GM12878 (cell line): ENCODE data around the gene GRM7. TPM values are rescaled to one million over a fixed set of nuclear protein-coding genes. Genes with fewer than 3 reads are reported as not detected.

ENCODE experiments used
- ATAC-seq: fragments of 200-7000 bp; cut with Tn5 transposase; 3 replicates; pipeline ENCODE4 v1.9.1; 2020; ENCODE audit warnings: mild to moderate bottlenecking, moderate library complexity
- BruUV-seq: library from RNA; stranded (reverse); fragments of 400-500 nt; replicated peaks from 2 replicates; lab custom pipeline; 2021; lab: Mats Ljungman, UMichigan
- CTCF ChIA-PET: fragments of 300-600 bp; sonication (Branson Sonifier 250); formaldehyde crosslinking; extraction: SDS; loops from one replicate; lab custom pipeline; 2021; ENCODE audit warnings: inconsistent platforms; lab: Yijun Ruan, JAX
- POLR2A ChIA-PET: fragments of 350-600 bp; formaldehyde crosslinking; extraction: SDS; loops from one replicate; lab custom pipeline; 2021; ENCODE audit warnings: inconsistent platforms; lab: Charles Lee
- RAD21 ChIA-PET: fragments of 300-600 bp; sonication (Branson Sonifier 250); formaldehyde crosslinking; loops from one replicate; lab custom pipeline; 2023; ENCODE audit warnings: antibody characterized with exemption; ENCODE audit not compliant: unreplicated experiment; lab: Charles Lee
- SMC1A ChIA-PET: fragments of 300-600 bp; sonication (Branson Sonifier 250); formaldehyde crosslinking; loops from one replicate; lab custom pipeline; 2023; ENCODE audit not compliant: unreplicated experiment, uncharacterized antibody; lab: Charles Lee
- DNase-seq: peaks from one replicate; pipeline ENCODE4 v3.0.0-alpha.2; 2011; ENCODE audit warnings: low read depth, low spot score
- FAIRE-seq: peaks from 3 replicates; lab custom pipeline; 2011; peaks lifted over from hg19 to GRCh38; lab: Jason Lieb, UNC
- H2AFZ ChIP-seq: 2 replicates; pipeline ENCODE4 v1.6.0; 2011; ENCODE audit warnings: low read depth, low read length, control low read depth; ENCODE audit not compliant: control insufficient read depth
- H3K27ac ChIP-seq: 2 replicates; pipeline ENCODE4 v1.5.1; 2011; ENCODE audit warnings: control low read depth; ENCODE audit not compliant: control insufficient read depth, insufficient read depth
- H3K27me3 ChIP-seq, 2 experiments: replicated peaks in 1 of 2; 2 replicates each; pipeline versions ENCODE4 v1.6.0 to v1.6.1; 2011; ENCODE audit warnings: low read length in 1 of 2; ENCODE audit not compliant: control insufficient read depth in 2 of 2, insufficient read depth in 2 of 2
- H3K36me3 ChIP-seq, 2 experiments: 2 replicates each; pipeline ENCODE4 v1.5.1; 2011; ENCODE audit warnings: low read length in 1 of 2; ENCODE audit not compliant: control insufficient read depth in 2 of 2, insufficient read depth in 2 of 2
- H3K4me1 ChIP-seq: 2 replicates; pipeline ENCODE4 v1.6.1; 2011; ENCODE audit warnings: mild to moderate bottlenecking, low read length, moderate library complexity, mixed read lengths; ENCODE audit not compliant: control insufficient read depth, insufficient read depth
- H3K4me2 ChIP-seq: 2 replicates; pipeline ENCODE4 v1.6.0; 2011; ENCODE audit warnings: control low read depth; ENCODE audit not compliant: control insufficient read depth, insufficient read depth
- H3K4me3 ChIP-seq: fragments of 200-600 bp; sonication (generic); 2 replicates; pipeline ENCODE4 v1.5.1; 2016
- H3K79me2 ChIP-seq: 2 replicates; pipeline ENCODE4 v1.6.0; 2011; ENCODE audit warnings: low read length; ENCODE audit not compliant: control insufficient read depth, insufficient read depth
- H3K9ac ChIP-seq: 2 replicates; pipeline ENCODE4 v1.8.0; 2011; ENCODE audit warnings: low read length, control low read depth, mixed read lengths; ENCODE audit not compliant: control insufficient read depth, insufficient read depth
- H3K9me3 ChIP-seq: replicated peaks from 3 replicates; pipeline ENCODE4 v1.5.1; 2011; ENCODE audit warnings: mild to moderate bottlenecking, low read length; ENCODE audit not compliant: control insufficient read depth, insufficient read depth
- H4K20me1 ChIP-seq: 2 replicates; pipeline ENCODE4 v1.6.0; 2011; ENCODE audit not compliant: control insufficient read depth, insufficient read depth
- BMI1 ChIP-seq: fragments of 450-650 bp; IDR thresholded peaks from 2 replicates; pipeline ENCODE4 v1.6.1; 2016; ENCODE audit warnings: mild to moderate bottlenecking, moderate library complexity, borderline replicate concordance
- CEBPZ ChIP-seq: fragments of 150-350 bp; IDR thresholded peaks from 2 replicates; pipeline ENCODE4 v1.6.1; 2016; ENCODE audit warnings: low read depth, low read length
- DPF2 ChIP-seq: fragments of 450-650 bp; IDR thresholded peaks from 2 replicates; pipeline ENCODE4 v1.6.1; 2017; ENCODE audit warnings: mild to moderate bottlenecking
- TARDBP ChIP-seq: IDR thresholded peaks from 2 replicates; pipeline ENCODE4 v1.6.1; 2016; ENCODE audit warnings: borderline replicate concordance
- TCF12 ChIP-seq: IDR thresholded peaks from 2 replicates; pipeline ENCODE4 v1.6.1; 2011; ENCODE audit warnings: low read depth, mild to moderate bottlenecking, low read length
- ZBTB33 ChIP-seq: fragments of 450-650 bp; IDR thresholded peaks from 2 replicates; pipeline ENCODE4 v1.6.1; 2017; ENCODE audit warnings: mild to moderate bottlenecking
- WGBS: methylation state at CpG from one replicate; pipeline ENCODE4 v1.1.6; 2016; ENCODE audit warnings: low lambda C conversion rate; ENCODE audit not compliant: insufficient replicate concordance, insufficient coverage; ENCODE audit errors: missing lambda C conversion rate; 5-methylcytosine and 5-hydroxymethylcytosine counted together
- in situ Hi-C: fragments of 300-500 bp; cut with MboI; formaldehyde crosslinking; loops from 9 replicates; pipeline ENCODE4 v1.14.3; 2018; ENCODE audit warnings: mixed read lengths
- intact Hi-C: fragments of 100-400 bp; cut with micrococcal nuclease; formaldehyde crosslinking; loops from one replicate; pipeline ENCODE4 v1.14.2; 2022; ENCODE audit not compliant: unreplicated experiment
- polyA plus RNA-seq, 11 experiments: library from polyadenylated mRNA; depleted of rRNA in 4 of 11; unstranded in 6 of 11; stranded (reverse) in 5 of 11; fragments of >200 nt; fragmentation: Nextera tagmentation in 4 of 11; fragmentation: Illumina TruSeq in 1 of 11; extraction: Ambion mirVana in 4 of 11; extraction: Trizol in 1 of 11; gene quantifications; 1 replicate in 1 of 11; 2 replicates in 10 of 11; pipeline versions ENCODE4 v1.2.1 to v1.2.3, GENCODE V29; 2011 to 2016; ENCODE audit warnings: inconsistent platforms in 2 of 11, missing spikeins in 2 of 11, low read depth in 1 of 11
- total RNA-seq, 4 experiments: library from RNA; depleted of rRNA in 3 of 4; stranded (reverse); fragments of >200 nt in 3 of 4; fragmentation: Illumina TruSeq in 1 of 4; extraction: Trizol in 1 of 4; gene quantifications; 2 replicates each; pipeline versions ENCODE4 v1.2.1 to v1.2.3, GENCODE V29; 2013 to 2021
- TF ChIP-seq, protein P1 (sequence below): fragments of 450-650 bp; formaldehyde crosslinking; IDR thresholded peaks from 2 replicates; pipeline ENCODE4 v1.5.0; 2022; ENCODE audit warnings: mild to moderate bottlenecking, missing genetic modification characterization
- TF ChIP-seq, protein P2 (sequence below): IDR thresholded peaks from 2 replicates; pipeline ENCODE4 v1.6.1; 2012; ENCODE audit warnings: low read depth, low read length, improper control_type of control experiment

The GRM7 gene
- total and polyA plus RNA-seq, 10 of the 15 experiments (the other 5 are each of a cell fraction or from before 2014, with no cell fraction given), result not detected

DNA sequence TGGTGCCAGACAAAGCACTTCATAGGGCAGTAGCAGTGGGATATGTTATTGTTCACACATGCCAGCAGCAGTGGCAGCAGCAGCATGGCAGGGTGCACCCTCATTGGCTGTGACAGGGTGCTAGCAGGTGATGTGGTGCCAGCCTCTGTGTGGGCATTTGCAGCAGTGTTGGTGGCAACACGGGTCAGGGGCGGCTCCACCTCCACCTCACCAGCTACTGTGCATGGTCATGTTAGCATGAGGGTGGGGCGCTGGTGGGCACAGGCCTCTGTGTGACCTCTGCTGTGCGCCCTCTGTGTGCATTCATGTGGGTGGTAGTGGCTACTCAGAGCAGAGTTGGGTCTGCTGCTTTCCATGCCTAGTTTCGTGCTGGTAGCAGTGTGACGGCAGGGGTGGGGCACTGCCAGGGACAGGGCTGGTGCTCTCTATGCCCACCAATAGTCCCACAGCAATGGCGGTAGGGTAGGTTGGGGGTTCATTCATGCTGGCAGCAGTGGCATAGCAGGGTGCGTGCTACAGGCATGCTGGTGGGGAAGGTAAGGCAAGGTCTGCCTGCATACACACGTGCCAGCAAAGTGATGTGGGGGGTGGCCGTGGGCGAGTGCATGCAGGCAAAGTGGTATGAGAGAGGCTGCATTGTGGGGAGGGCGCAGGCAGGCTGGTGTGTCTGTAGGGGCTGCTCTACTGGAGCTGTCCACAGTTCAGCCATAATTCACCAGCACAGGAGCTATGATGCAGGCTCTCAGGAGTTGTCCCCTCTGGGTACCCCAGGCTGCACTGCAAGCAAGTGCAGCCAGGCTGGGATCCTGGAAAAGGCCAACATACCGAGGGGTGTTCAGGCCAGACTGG is 402.7 kb downstream of the GRM7 start (continued):
- no peak for TF ChIP-seq BMI1

DNA sequence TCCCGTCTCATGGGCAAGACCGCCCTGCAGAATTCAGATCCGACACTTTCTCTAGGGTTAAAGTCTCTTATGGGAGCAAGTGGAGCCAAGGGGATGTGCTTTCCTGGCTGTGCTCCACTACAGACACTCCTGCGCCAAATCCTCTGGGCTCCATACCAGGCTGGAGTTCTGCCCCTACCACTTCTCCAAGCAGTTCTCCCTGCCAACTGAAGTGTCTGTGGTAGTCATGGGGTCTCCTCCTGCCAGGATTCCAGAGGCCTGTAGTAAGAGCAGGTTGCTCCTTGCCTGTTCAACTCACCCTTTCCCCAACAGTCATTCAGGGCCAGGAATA is 403.2 kb downstream of the GRM7 start:
- no peak overlapping the region for H3K4me3 ChIP-seq
- ChIA-PET SMC1A (no interaction called here), CTCF (no interaction called here), POLR2A (no interaction called here), RAD21 (no interaction called here)
- no peak overlapping the region for H2AFZ ChIP-seq
- H3K4me2 ChIP-seq, result no peak overlapping the region
- no peaks in the 10 kb centered on the region for H3K79me2 ChIP-seq
- H3K4me1 ChIP-seq, result no peaks in the 10 kb centered on the region
- H3K27me3 ChIP-seq, result no peaks in the 10 kb centered on the region
- DNase-seq (no peak), ATAC-seq (no peak), FAIRE-seq (no peak)
- no TSS peak for BruUV-seq
- H4K20me1 ChIP-seq, result no peaks in the 10 kb centered on the region
- H3K36me3 ChIP-seq, result no peaks in the 10 kb centered on the region
- H3K9ac ChIP-seq, result no peak overlapping the region
- no peak overlapping the region for H3K27ac ChIP-seq
- 49% methylated on average over 4 of the region's 4 CpGs for WGBS
- intact Hi-C loops, result no loop called here
- in situ Hi-C loops, result no loop called here
- H3K9me3 ChIP-seq, result no peaks in the 10 kb centered on the region
- TF ChIP-seq TARDBP (no peak), CEBPZ (no peak), DPF2 (no peak), ZBTB33 (no peak), TCF12 (no peak)
- TF ChIP-seq, protein P1, sequence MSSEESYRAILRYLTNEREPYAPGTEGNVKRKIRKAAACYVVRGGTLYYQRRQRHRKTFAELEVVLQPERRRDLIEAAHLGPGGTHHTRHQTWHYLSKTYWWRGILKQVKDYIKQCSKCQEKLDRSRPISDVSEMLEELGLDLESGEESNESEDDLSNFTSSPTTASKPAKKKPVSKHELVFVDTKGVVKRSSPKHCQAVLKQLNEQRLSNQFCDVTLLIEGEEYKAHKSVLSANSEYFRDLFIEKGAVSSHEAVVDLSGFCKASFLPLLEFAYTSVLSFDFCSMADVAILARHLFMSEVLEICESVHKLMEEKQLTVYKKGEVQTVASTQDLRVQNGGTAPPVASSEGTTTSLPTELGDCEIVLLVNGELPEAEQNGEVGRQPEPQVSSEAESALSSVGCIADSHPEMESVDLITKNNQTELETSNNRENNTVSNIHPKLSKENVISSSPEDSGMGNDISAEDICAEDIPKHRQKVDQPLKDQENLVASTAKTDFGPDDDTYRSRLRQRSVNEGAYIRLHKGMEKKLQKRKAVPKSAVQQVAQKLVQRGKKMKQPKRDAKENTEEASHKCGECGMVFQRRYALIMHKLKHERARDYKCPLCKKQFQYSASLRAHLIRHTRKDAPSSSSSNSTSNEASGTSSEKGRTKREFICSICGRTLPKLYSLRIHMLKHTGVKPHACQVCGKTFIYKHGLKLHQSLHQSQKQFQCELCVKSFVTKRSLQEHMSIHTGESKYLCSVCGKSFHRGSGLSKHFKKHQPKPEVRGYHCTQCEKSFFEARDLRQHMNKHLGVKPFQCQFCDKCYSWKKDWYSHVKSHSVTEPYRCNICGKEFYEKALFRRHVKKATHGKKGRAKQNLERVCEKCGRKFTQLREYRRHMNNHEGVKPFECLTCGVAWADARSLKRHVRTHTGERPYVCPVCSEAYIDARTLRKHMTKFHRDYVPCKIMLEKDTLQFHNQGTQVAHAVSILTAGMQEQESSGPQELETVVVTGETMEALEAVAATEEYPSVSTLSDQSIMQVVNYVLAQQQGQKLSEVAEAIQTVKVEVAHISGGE (CRISPR knock-in tag), result no peak
- TF ChIP-seq, protein P2, sequence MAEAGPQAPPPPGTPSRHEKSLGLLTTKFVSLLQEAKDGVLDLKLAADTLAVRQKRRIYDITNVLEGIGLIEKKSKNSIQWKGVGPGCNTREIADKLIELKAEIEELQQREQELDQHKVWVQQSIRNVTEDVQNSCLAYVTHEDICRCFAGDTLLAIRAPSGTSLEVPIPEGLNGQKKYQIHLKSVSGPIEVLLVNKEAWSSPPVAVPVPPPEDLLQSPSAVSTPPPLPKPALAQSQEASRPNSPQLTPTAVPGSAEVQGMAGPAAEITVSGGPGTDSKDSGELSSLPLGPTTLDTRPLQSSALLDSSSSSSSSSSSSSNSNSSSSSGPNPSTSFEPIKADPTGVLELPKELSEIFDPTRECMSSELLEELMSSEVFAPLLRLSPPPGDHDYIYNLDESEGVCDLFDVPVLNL, result no peak
